ENCODE measurements around the gene FAM234B. TPM values are rescaled to one million over a fixed set of nuclear protein-coding genes. Genes with fewer than 3 reads are reported as not detected.

FAM234B gene
- total and polyA plus RNA-seq, 2 of the 8 experiments (the other 6 are each of a cell fraction or from before 2014, with no cell fraction given): 12.5 to 29.1 TPM

DNA sequence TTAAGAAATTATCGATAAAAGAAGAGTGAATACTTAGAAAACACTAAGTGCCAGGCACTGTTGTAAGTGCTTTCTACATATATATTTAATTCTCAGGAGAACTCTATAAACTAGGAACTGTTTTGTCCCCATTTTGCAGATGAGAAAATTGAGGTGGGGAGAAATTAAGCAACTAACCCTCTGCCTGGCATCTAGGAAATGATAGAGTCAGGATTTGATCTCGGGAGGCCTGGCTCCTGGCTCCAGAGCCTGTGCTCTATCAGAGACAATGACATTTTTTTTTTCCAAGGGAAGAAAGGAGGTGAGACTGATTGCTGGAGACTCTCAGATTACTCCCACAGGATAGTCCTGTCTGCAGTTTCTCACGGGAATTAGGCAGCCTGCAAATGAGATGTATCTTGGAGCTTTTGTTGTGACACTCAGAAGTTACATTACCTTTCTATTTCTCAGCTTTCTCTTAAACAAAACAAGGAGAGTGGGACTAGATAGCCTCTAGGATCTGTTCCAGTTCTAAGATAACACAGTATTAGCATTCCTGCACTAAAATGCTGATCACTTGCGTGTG lies 1.4 kb upstream of the FAM234B start:
- DNase-seq (ENCODE audit: low read depth in 1 of 2, low spot score in 2 of 2): no peak
- H3K23me2 ChIP-seq (ENCODE audit: low read depth, low read length): peaks cover 9% of the 10 kb centered on the region
- no peak overlapping the region for H3K4ac ChIP-seq (replicated peaks; ENCODE audit: insufficient read length, low read depth, low read length)
- WGBS, 2 experiments (ENCODE audit: extremely low coverage in 1 of 2, insufficient coverage in 1 of 2, insufficient read length in 1 of 2, insufficient replicate concordance in 2 of 2, low coverage in 1 of 2, low lambda C conversion rate in 2 of 2, missing lambda C conversion rate in 1 of 2): 83% methylated on average over 4 of the region's 4 CpGs; no CpG with 5 or more reads in 1 of the 2 experiments
- H3K36me3 ChIP-seq (ENCODE audit: control insufficient read depth in 2 of 4, insufficient read depth in 4 of 4, low read length in 3 of 4): no peaks in the 10 kb centered on the region
- no peak overlapping the region for H3K56ac ChIP-seq (replicated peaks; ENCODE audit: insufficient read length, low read depth, low read length)
- no peak overlapping the region for H2BK20ac ChIP-seq (ENCODE audit: low read length)
- H2BK12ac ChIP-seq (ENCODE audit: low read depth, low read length): no peak overlapping the region
- no peak overlapping the region for H2BK120ac ChIP-seq (replicated peaks; ENCODE audit: low read depth, low read length)
- no peaks in the 10 kb centered on the region for H3K27me3 ChIP-seq (replicated peaks in 1 of 4; ENCODE audit: control insufficient read depth in 3 of 4, extremely low read depth in 1 of 4, insufficient read depth in 3 of 4, low read length in 3 of 4)
- no peak overlapping the region for H2AFZ ChIP-seq (ENCODE audit: low read length)
- H3K27ac ChIP-seq (ENCODE audit: low read depth, low read length): no peak overlapping the region
- no peak overlapping the region for H3K4me2 ChIP-seq (ENCODE audit: insufficient read depth in 1 of 2, low read depth in 2 of 2, low read length in 2 of 2)
- ChIA-PET CTCF (ENCODE audit: partially characterized antibody) (interaction anchor here (0.6 to 3.1 kb wide), 9 partner anchors 9 to 939 kb away, joined by 3 to 12 read pairs (median 5); partner anchors contain the start of gene EMP1), POLR2A (ENCODE audit: partially characterized antibody) (no interaction called here)
- H3K18ac ChIP-seq (ENCODE audit: extremely low read depth, low read length): no peak overlapping the region
- no peak overlapping the region for H4K91ac ChIP-seq (replicated peaks; ENCODE audit: insufficient read length, low read length)
- H3K9ac ChIP-seq (replicated peaks in 1 of 4; ENCODE audit: extremely low read depth in 1 of 4, low read depth in 3 of 4, low read length in 3 of 4): no peak overlapping the region
- no peak overlapping the region for H3K4me3 ChIP-seq (ENCODE audit: extremely low read depth in 1 of 4, insufficient read depth in 2 of 4, low read depth in 3 of 4, low read length in 4 of 4)
- peaks cover 0 to 16% of the 10 kb centered on the region in 2 experiments; a peak in 3 of 4 replicates for H3K79me2 ChIP-seq (ENCODE audit: control insufficient read depth in 1 of 2, insufficient read depth in 2 of 2, low read length in 2 of 2)
- H2BK15ac ChIP-seq (ENCODE audit: low read length): no peak overlapping the region
- FAIRE-seq: no peak
- H3K14ac ChIP-seq (ENCODE audit: insufficient read length): no peak overlapping the region
- H2AK5ac ChIP-seq (ENCODE audit: low read depth, low read length): no peak overlapping the region
- no peaks in the 10 kb centered on the region; the same call in 1 of the 2 replicates for H3K79me1 ChIP-seq (ENCODE audit: low read depth, low read length)
- H3K9me3 ChIP-seq (ENCODE audit: insufficient read depth in 2 of 2, low read depth in 1 of 2, low read length in 1 of 2): no peaks in the 10 kb centered on the region
- no peak overlapping the region for H4K8ac ChIP-seq (ENCODE audit: extremely low read depth, insufficient read depth, low read length)
- H4K5ac ChIP-seq (ENCODE audit: insufficient read length, low read depth, low read length): no peak overlapping the region
- peaks cover 0 to 1% of the 10 kb centered on the region in 2 experiments for H4K20me1 ChIP-seq (replicated peaks in 1 of 2; ENCODE audit: control insufficient read depth in 1 of 2, insufficient read depth in 2 of 2, low read length in 2 of 2)
- peaks cover 0 to 3% (median under 1%) of the 10 kb centered on the region in 4 experiments; a peak in 2 of 7 replicates for H3K4me1 ChIP-seq (replicated peaks in 1 of 4; ENCODE audit: control insufficient read depth in 3 of 4, insufficient read depth in 4 of 4, low read length in 3 of 4)
- no peak overlapping the region for H3K23ac ChIP-seq (ENCODE audit: insufficient read length)
- TF ChIP-seq HDAC2 (IDR thresholded peaks at IDR 0.05; ENCODE audit: borderline replicate concordance in 1 of 2, low read depth in 2 of 2, low read length in 2 of 2): peak in 1 of 2 experiments; percentile 28; a peak in 1 of 4 replicates
- no peak for TF ChIP-seq RBBP5 (IDR thresholded peaks at IDR 0.05; ENCODE audit: borderline replicate concordance, low read depth, low read length)
- TF ChIP-seq, protein P1, sequence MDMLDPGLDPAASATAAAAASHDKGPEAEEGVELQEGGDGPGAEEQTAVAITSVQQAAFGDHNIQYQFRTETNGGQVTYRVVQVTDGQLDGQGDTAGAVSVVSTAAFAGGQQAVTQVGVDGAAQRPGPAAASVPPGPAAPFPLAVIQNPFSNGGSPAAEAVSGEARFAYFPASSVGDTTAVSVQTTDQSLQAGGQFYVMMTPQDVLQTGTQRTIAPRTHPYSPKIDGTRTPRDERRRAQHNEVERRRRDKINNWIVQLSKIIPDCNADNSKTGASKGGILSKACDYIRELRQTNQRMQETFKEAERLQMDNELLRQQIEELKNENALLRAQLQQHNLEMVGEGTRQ (IDR thresholded peaks at IDR 0.05; ENCODE audit: low read length): no peak
- H2BK5ac ChIP-seq (ENCODE audit: low read depth, low read length): no peak overlapping the region
